A673 (cell line): Measurements from ENCODE around the gene ERP27.

Experiments
- CTCF ChIP-seq: fragments of 300-800, 200-600 bp; sonication (generic); conservative IDR thresholded peaks from 2 replicates; pipeline ENCODE4 v1.5.1; 2017; ENCODE audit warnings: low read depth, mild to moderate bottlenecking, antibody characterized with exemption, low read length, moderate library complexity, mixed read lengths
- EZH2 ChIP-seq: fragments of 200-600 bp; sonication (generic); IDR thresholded peaks from 2 replicates; pipeline ENCODE4 v1.6.1; 2017; ENCODE audit warnings: borderline replicate concordance, low read depth, mild to moderate bottlenecking, mixed read lengths, antibody characterized with exemption, low read length; ENCODE audit not compliant: poor library complexity, severe bottlenecking

GRCh38 chr12:14919455-14919854, 18.9 kb downstream of the ERP27 start:
- TF ChIP-seq CTCF (no peak), EZH2 (no peak)
